Thoracic aorta (tissue), 2 donors: ENCODE results near the gene STUM. TPM values are rescaled to one million over a fixed set of nuclear protein-coding genes. Genes with fewer than 3 reads are reported as not detected.
"Not testable (repeated sequence)": the region's sequence is repeated elsewhere in the genome, so short reads cannot be mapped to it uniquely, and the experiment has no call there.

Source experiments
- ATAC-seq: fragments of 150-250 bp; one replicate; pipeline ENCODE4 v1.8.0; 2017; ENCODE audit warnings: low read depth; ENCODE audit not compliant: insufficient number of reproducible peaks, low FRiP score
- DNase-seq: peaks from one replicate; pipeline ENCODE4 v3.0.0-alpha.2; 2020; ENCODE audit warnings: low spot score
- H3K27ac ChIP-seq, 2 donors: fragments of 200-600 bp; sonication (generic); 1 replicate in 1 of 2; 2 replicates in 1 of 2; pipeline ENCODE4 v1.5.1; 2016; ENCODE audit warnings: mild to moderate bottlenecking in 2 of 2, moderate library complexity in 2 of 2
- H3K27me3 ChIP-seq: fragments of 200-600 bp; sonication (generic); replicated peaks from 2 replicates; pipeline ENCODE4 v1.6.0; 2016; ENCODE audit warnings: mild to moderate bottlenecking; ENCODE audit not compliant: insufficient read depth
- H3K36me3 ChIP-seq: fragments of 200-600 bp; sonication (generic); one replicate; pipeline ENCODE4 v1.5.1; 2016
- H3K4me1 ChIP-seq, 2 donors: fragments of 200-600 bp; sonication (generic); 1 replicate in 1 of 2; 2 replicates in 1 of 2; pipeline versions ENCODE4 v1.5.1 to v1.6.0; 2016; ENCODE audit warnings: low read depth in 2 of 2, mild to moderate bottlenecking in 1 of 2; ENCODE audit not compliant: control insufficient read depth in 1 of 2
- H3K4me3 ChIP-seq: fragments of 200-600 bp; sonication (generic); 2 replicates; pipeline ENCODE4 v1.5.1; 2016; ENCODE audit warnings: mild to moderate bottlenecking
- H3K9me3 ChIP-seq: fragments of 200-600 bp; sonication (generic); 2 replicates; pipeline ENCODE4 v1.5.1; 2016
- total RNA-seq, 2 donors: library from RNA; depleted of rRNA; stranded (reverse); fragments of >200 nt; gene quantifications; one replicate each; pipeline versions ENCODE4 v1.1.0 to v1.2.3, GENCODE V29; 2016
- TF ChIP-seq, protein P1 (sequence below): fragments of 200-600 bp; sonication (generic); IDR thresholded peaks from one replicate; pipeline ENCODE4 v1.5.1; 2019; ENCODE audit warnings: antibody characterized with exemption

The STUM gene
- total RNA-seq, 2 donors from 2014 or later: 0.41 to 1.6 TPM

DNA sequence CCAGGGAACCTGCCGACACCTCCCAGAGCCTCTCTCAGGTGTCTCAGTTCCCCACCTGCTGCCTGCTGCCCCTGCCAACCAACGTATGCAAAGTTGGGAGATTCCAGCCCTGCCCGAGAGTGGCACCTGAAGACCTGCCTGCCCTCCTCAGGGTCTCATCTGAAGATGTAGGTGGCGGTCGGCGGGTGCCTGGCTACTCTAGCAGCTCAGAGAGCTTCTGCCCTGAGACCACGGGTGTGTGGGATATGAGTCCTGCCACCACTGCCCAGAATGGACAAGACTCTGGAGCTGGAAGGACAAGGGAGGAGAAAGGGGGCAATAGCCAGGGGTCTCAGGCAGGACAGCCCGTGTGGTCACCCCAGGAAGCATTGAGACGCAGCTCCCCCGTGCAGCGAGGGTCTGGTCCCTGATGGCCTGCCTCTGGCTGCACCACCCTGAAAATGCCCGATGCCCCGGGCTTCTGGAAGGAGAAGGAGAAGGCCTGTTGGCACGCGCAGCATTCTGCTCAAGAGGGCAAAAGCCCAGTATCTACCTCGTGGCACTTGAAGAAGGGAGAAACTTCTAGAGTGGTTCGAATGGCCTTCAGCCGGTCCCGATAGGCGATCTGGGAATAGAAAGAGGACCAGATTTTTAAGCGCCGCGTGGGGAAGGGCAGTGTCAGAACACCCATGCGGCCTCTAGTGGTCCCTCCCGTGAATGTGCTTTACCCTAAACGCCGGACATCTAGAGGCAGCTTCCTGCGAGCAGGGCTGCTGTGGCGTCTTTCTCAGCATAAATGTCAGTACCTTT is 88.8 kb downstream of the STUM start:
- ATAC-seq: no peak
- Histone ChIP-seq H3K27me3 (no peaks in the 10 kb centered on the region), H3K27ac (no peak overlapping the region)

DNA sequence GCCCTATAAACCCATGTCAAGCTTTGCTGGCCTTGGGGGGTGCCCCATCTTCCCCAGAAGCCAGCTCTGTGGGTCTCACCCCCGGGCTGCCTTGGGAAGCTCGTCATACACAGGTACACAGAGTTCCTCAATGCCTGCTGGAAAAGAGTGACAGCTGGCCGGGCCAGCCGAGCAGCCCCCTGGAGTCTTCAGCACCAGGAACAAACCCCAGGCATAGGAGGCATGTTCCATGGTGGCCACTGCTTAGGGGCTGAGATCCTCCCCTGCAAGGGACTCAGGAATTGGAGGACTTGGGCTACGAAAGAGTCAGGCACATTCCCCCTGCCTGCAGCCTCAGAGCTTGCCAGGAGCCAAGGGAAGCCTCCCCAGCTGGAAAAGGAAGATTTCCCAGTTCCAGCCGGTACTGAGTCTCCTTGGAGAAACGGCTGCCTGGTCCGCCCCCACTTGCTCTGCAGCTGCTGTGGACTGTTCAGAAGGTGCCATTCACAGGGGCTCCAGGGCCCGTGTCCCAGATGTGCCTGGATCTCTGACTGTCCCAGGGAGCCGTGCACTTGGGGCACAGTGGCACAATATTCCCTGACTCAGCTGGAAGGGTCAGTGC is 89.5 kb downstream of the STUM start:
- TF ChIP-seq, protein P1, sequence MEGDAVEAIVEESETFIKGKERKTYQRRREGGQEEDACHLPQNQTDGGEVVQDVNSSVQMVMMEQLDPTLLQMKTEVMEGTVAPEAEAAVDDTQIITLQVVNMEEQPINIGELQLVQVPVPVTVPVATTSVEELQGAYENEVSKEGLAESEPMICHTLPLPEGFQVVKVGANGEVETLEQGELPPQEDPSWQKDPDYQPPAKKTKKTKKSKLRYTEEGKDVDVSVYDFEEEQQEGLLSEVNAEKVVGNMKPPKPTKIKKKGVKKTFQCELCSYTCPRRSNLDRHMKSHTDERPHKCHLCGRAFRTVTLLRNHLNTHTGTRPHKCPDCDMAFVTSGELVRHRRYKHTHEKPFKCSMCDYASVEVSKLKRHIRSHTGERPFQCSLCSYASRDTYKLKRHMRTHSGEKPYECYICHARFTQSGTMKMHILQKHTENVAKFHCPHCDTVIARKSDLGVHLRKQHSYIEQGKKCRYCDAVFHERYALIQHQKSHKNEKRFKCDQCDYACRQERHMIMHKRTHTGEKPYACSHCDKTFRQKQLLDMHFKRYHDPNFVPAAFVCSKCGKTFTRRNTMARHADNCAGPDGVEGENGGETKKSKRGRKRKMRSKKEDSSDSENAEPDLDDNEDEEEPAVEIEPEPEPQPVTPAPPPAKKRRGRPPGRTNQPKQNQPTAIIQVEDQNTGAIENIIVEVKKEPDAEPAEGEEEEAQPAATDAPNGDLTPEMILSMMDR: no peak
- Histone ChIP-seq H3K36me3 (peaks cover 10% of the 10 kb centered on the region), H3K27me3 (no peaks in the 10 kb centered on the region), H3K27ac (no peak overlapping the region), H3K4me3 (no peak overlapping the region), H3K9me3 (no peaks in the 10 kb centered on the region), H3K4me1 (peaks cover 5 to 22% of the 10 kb centered on the region in 2 donors)
- DNase-seq: no peak
- no peak for ATAC-seq

More for the DNA sequence above, 88.8 kb downstream of the STUM start:
- TF ChIP-seq, protein P1: peak; percentile 50
- Histone ChIP-seq H3K4me3 (no peak overlapping the region), H3K36me3 (peaks cover 10% of the 10 kb centered on the region), H3K4me1 (peaks cover 5 to 26% of the 10 kb centered on the region in 2 donors), H3K9me3 (no peaks in the 10 kb centered on the region)
- no peak for DNase-seq

DNA sequence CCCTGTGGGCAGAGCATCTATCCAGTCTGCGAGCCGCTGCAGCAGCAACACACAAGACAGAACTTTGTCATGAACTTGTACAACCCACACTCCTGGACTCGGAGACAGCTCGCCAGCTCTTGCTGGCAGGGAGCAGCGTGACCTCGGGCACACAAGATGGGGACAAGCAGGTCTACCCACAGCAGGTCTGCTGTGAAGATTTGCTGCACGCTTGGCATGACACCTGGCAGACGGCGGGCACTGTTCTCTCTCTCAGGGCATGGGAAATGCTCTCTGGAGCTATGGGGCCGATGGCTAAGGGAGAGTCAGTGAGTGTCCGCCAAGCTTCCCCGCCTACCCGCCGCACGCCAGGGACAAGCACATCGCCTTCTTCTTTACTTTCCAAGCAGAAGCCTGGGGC is 90.0 kb downstream of the STUM start:
- Histone ChIP-seq H3K36me3 (peaks cover 10% of the 10 kb centered on the region), H3K27ac (no peak overlapping the region), H3K4me3 (no peak overlapping the region), H3K4me1 (peaks cover 4 to 16% of the 10 kb centered on the region in 2 donors), H3K9me3 (no peaks in the 10 kb centered on the region), H3K27me3 (no peaks in the 10 kb centered on the region)
- DNase-seq (no peak), ATAC-seq (no peak)
- TF ChIP-seq, protein P1: no peak

DNA sequence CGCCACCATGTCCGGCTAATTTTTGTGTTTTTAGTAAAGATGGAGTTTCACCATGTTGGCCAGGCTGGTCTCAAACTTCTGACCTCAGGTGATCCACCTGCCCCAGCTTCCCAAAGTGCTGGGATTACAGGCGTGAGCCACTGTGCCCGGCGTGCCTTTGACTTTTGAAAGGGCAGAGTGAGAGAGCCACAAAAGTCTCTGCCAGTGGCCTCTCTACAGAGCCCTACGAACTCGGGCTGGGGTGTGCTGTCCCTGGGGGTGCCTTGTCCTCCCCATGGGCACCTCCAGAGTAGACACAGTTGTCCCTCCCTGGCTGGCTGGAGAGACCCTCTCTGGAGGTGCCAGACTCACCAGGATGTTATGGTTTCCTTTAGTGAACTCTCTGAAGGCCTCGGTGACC is 90.6 kb downstream of the STUM start:
- DNase-seq: not testable (repeated sequence)

DNA sequence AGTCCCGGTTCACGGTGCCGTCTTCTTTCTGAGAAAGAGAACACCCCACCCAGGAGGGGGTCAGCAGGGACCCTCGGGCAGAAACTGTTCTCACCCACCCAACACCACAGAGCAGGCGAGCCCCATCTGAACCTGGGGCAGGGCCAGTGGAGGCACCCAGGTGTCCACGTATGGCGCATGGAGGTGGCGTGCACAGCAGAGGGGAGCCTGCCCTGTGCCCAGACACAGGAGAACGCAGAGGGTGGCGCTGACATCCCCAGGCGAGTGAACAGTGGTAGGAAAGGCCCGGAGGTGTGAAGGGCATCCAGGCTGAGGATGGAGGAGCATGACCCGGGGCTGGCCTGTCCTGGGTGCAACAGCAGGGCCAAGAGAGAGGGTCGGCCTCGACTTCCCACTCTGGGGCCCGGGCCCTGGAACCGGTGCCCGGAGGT is 91.1 kb downstream of the STUM start:
- no peak overlapping the region for H3K4me3 ChIP-seq
- no peak for DNase-seq
- no peaks in the 10 kb centered on the region for H3K9me3 ChIP-seq
- H3K36me3 ChIP-seq: peaks cover 10% of the 10 kb centered on the region
- no peak for ATAC-seq
- TF ChIP-seq, protein P1: no peak
- no peaks in the 10 kb centered on the region for H3K27me3 ChIP-seq
- peaks cover 0 to 11% of the 10 kb centered on the region in 2 donors for H3K4me1 ChIP-seq
- no peak overlapping the region for H3K27ac ChIP-seq

More for the DNA sequence above, 90.6 kb downstream of the STUM start:
- H3K4me3 ChIP-seq, H3K27ac ChIP-seq, H3K27me3 ChIP-seq, ATAC-seq, H3K36me3 ChIP-seq, H3K9me3 ChIP-seq: not testable (repeated sequence)
- H3K4me1 ChIP-seq: peaks cover 0 to 11% of the 10 kb centered on the region in 2 donors
